Parathyroid adenoma (tissue), 2 donors: Measurements from ENCODE around the gene PROM2.

Experiments used
- H2AFZ ChIP-seq: fragments of 300-600 bp; sonication (generic); one replicate; pipeline ENCODE4 v1.7.0; 2017; ENCODE audit warnings: antibody characterized with exemption, mild to moderate bottlenecking
- H3K27ac ChIP-seq: fragments of 300-600 bp; sonication (generic); one replicate; pipeline ENCODE4 v1.7.0; 2017
- H3K27me3 ChIP-seq: fragments of 300-600 bp; sonication (generic); one replicate; pipeline ENCODE4 v1.7.0; 2017; ENCODE audit warnings: low read length; ENCODE audit not compliant: control insufficient read depth, insufficient read depth
- H3K36me3 ChIP-seq: fragments of 300-600 bp; sonication (generic); one replicate; pipeline ENCODE4 v1.7.0; 2017; ENCODE audit warnings: low read length; ENCODE audit not compliant: control insufficient read depth, insufficient read depth
- H3K4me1 ChIP-seq: fragments of 300-600 bp; sonication (generic); one replicate; pipeline ENCODE4 v1.7.0; 2017; ENCODE audit warnings: control low read depth
- H3K4me2 ChIP-seq: fragments of 300-600 bp; sonication (generic); one replicate; pipeline ENCODE4 v1.7.0; 2017; ENCODE audit warnings: low read length
- H3K4me3 ChIP-seq: fragments of 300-600 bp; sonication (generic); one replicate; pipeline ENCODE4 v1.7.0; 2017; ENCODE audit warnings: low read depth, low read length
- H3K79me2 ChIP-seq: fragments of 300-600 bp; sonication (generic); one replicate; pipeline ENCODE4 v1.7.0; 2017; ENCODE audit warnings: control low read depth
- H3K9ac ChIP-seq: fragments of 300-600 bp; sonication (generic); one replicate; pipeline ENCODE4 v1.7.0; 2017; ENCODE audit warnings: mild to moderate bottlenecking
- H3K9me3 ChIP-seq: fragments of 300-600 bp; sonication (generic); one replicate; pipeline ENCODE4 v1.7.0; 2017; ENCODE audit warnings: low read length; ENCODE audit not compliant: control insufficient read depth
- CTCF ChIP-seq: fragments of 300-600 bp; sonication (generic); IDR thresholded peaks from one replicate; pipeline ENCODE4 v1.7.0; 2017; ENCODE audit warnings: antibody characterized with exemption, mild to moderate bottlenecking
- donor health status: primary hyperparathyroidism.

Gene PROM2

GRCh38 chr2:95306336-95306895 is 32.2 kb downstream of the PROM2 start:
- H3K27me3 ChIP-seq: no peaks in the 10 kb centered on the region
- no peaks in the 10 kb centered on the region for H3K9me3 ChIP-seq
- no peak overlapping the region for H3K4me2 ChIP-seq
- no peak overlapping the region for H3K27ac ChIP-seq
- no peak overlapping the region for H3K4me3 ChIP-seq
- H3K36me3 ChIP-seq: no peaks in the 10 kb centered on the region
- H3K79me2 ChIP-seq: no peaks in the 10 kb centered on the region
- TF ChIP-seq CTCF: no peak
- no peak overlapping the region for H3K9ac ChIP-seq
- no peaks in the 10 kb centered on the region for H3K4me1 ChIP-seq
- H2AFZ ChIP-seq: peak overlapping the region; percentile 33

- Histone ChIP-seq H3K36me3 (no peaks in the 10 kb centered on the region), H3K4me2 (no peak overlapping the region), H3K27ac (no peak overlapping the region), H3K27me3 (no peaks in the 10 kb centered on the region), H3K4me3 (no peak overlapping the region), H3K9ac (no peak overlapping the region), H3K9me3 (no peaks in the 10 kb centered on the region), H2AFZ (no peak overlapping the region), H3K79me2 (no peaks in the 10 kb centered on the region), H3K4me1 (no peaks in the 10 kb centered on the region)
- no peak for TF ChIP-seq CTCF
These were observed 32.8 kb downstream of the PROM2 start for GRCh38 chr2:95307036-95307435.

GRCh38 chr2:95307878-95308277 is 33.6 kb downstream of the PROM2 start:
- no peak overlapping the region for H2AFZ ChIP-seq
- H3K4me3 ChIP-seq: no peak overlapping the region
- H3K4me1 ChIP-seq: no peaks in the 10 kb centered on the region
- no peak overlapping the region for H3K4me2 ChIP-seq
- H3K36me3 ChIP-seq: no peaks in the 10 kb centered on the region
- H3K27ac ChIP-seq: no peak overlapping the region
- H3K9me3 ChIP-seq: no peaks in the 10 kb centered on the region
- H3K27me3 ChIP-seq: no peaks in the 10 kb centered on the region
- no peak overlapping the region for H3K9ac ChIP-seq
- no peak for TF ChIP-seq CTCF
- no peaks in the 10 kb centered on the region for H3K79me2 ChIP-seq

- Histone ChIP-seq H3K9me3 (no peaks in the 10 kb centered on the region), H3K4me1 (peaks cover 3% of the 10 kb centered on the region), H3K79me2 (no peaks in the 10 kb centered on the region), H2AFZ (no peak overlapping the region), H3K36me3 (no peaks in the 10 kb centered on the region), H3K4me2 (no peak overlapping the region), H3K9ac (no peak overlapping the region), H3K4me3 (no peak overlapping the region), H3K27me3 (no peaks in the 10 kb centered on the region), H3K27ac (no peak overlapping the region)
- no peak for TF ChIP-seq CTCF
These were observed 34.3 kb downstream of the PROM2 start for GRCh38 chr2:95308426-95308990.

- TF ChIP-seq CTCF: no peak
- no peak overlapping the region for H3K4me2 ChIP-seq
These were observed 35.4 kb downstream of the PROM2 start for GRCh38 chr2:95309599-95309998.

More at GRCh38 chr2:95309599-95309998, 35.4 kb downstream of the PROM2 start:
- H3K79me2 ChIP-seq: no peaks in the 10 kb centered on the region
- no peak overlapping the region for H3K4me3 ChIP-seq
- H3K27me3 ChIP-seq: no peaks in the 10 kb centered on the region
- H3K9ac ChIP-seq: no peak overlapping the region
- H3K4me1 ChIP-seq: peaks cover 4% of the 10 kb centered on the region
- no peaks in the 10 kb centered on the region for H3K36me3 ChIP-seq
- H3K9me3 ChIP-seq: no peaks in the 10 kb centered on the region
- no peak overlapping the region for H2AFZ ChIP-seq
- no peak overlapping the region for H3K27ac ChIP-seq
